HG02798 (cell line): Measurements from ENCODE around the gene ACTL10.

Source experiments
- ATAC-seq: cut with Tn5 transposase; IDR thresholded peaks from one replicate; pipeline ENCODE4 v1.9.1; 2021; ENCODE audit warnings: mild to moderate bottlenecking; ENCODE audit not compliant: unreplicated experiment, poor library complexity

ACTL10 gene

GRCh38 chr20:33713865-33714367, 47.2 kb downstream of the ACTL10 start:
- ATAC-seq: no peak

- ATAC-seq: no peak
Measured at GRCh38 chr20:33716498-33716897, 49.8 kb downstream of the ACTL10 start.
